CD4-positive, alpha-beta memory T cell (primary cell): ENCODE data around the gene CFAP46. TPM values are rescaled to one million over a fixed set of nuclear protein-coding genes. Genes with fewer than 3 reads are reported as not detected.
"Not testable (repeated sequence)": the region's sequence is repeated elsewhere in the genome, so short reads cannot be mapped to it uniquely, and the experiment has no call there.

ENCODE experiments used
- CTCF ChIA-PET: fragments of 350-600 bp; sonication (Branson Sonifier 250); formaldehyde crosslinking; loops from one replicate; lab custom pipeline; 2021; ENCODE audit warnings: inconsistent platforms; ENCODE audit not compliant: partially characterized antibody; lab: Charles Lee
- POLR2A ChIA-PET: fragments of 350-600 bp; sonication (Branson Sonifier 250); formaldehyde crosslinking; loops from one replicate; lab custom pipeline; 2021; ENCODE audit not compliant: partially characterized antibody; lab: Charles Lee
- DNase-seq, 5 donors: peaks; one replicate each; pipeline versions ENCODE4 v3.0.0 to v3.0.0-alpha.2; 2020 to 2022; ENCODE audit warnings: mixed read lengths in 1 of 5
- H3K27ac ChIP-seq: one replicate; pipeline ENCODE4 v1.7.0; 2013; ENCODE audit warnings: low read depth, low read length
- H3K27me3 ChIP-seq: 2 replicates; pipeline ENCODE4 v1.7.0; 2013; ENCODE audit warnings: mild to moderate bottlenecking, low read length, moderate library complexity; ENCODE audit not compliant: insufficient read depth
- H3K36me3 ChIP-seq: 2 replicates; pipeline ENCODE4 v1.7.0; 2013; ENCODE audit warnings: mild to moderate bottlenecking, low read length, moderate library complexity; ENCODE audit not compliant: insufficient read depth
- H3K4me1 ChIP-seq: 2 replicates; pipeline ENCODE4 v1.7.0; 2013; ENCODE audit warnings: mild to moderate bottlenecking, low read length, moderate library complexity; ENCODE audit not compliant: insufficient read depth
- H3K4me3 ChIP-seq, 2 donors: one replicate each; pipeline ENCODE4 v1.7.0; 2013; ENCODE audit warnings: low read length in 2 of 2, mild to moderate bottlenecking in 1 of 2
- H3K9me3 ChIP-seq, 2 donors: one replicate each; pipeline ENCODE4 v1.7.0; 2013; ENCODE audit warnings: low read length in 2 of 2, control low read depth in 1 of 2; ENCODE audit not compliant: control insufficient read depth in 1 of 2
- H3K27ac Mint-ChIP-seq, 7 donors: one replicate each; pipeline ENCODE4 v1.8.0; 2020 to 2021; ENCODE audit warnings: mixed read lengths in 7 of 7, mild to moderate bottlenecking in 6 of 7, inconsistent platforms in 3 of 7, moderate library complexity in 3 of 7
- H3K27me3 Mint-ChIP-seq, 2 donors: one replicate each; pipeline ENCODE4 v1.8.0; 2020 to 2021; ENCODE audit warnings: mixed read lengths in 2 of 2
- H3K36me3 Mint-ChIP-seq, 2 donors: one replicate each; pipeline ENCODE4 v1.8.0; 2020 to 2021; ENCODE audit warnings: mixed read lengths in 2 of 2, inconsistent platforms in 1 of 2, mild to moderate bottlenecking in 1 of 2
- H3K4me1 Mint-ChIP-seq, 4 donors: one replicate each; pipeline ENCODE4 v1.8.0; 2020 to 2021; ENCODE audit warnings: mixed read lengths in 4 of 4, mild to moderate bottlenecking in 1 of 4
- H3K4me3 Mint-ChIP-seq, 8 donors: one replicate each; pipeline ENCODE4 v1.8.0; 2020 to 2021; ENCODE audit warnings: mixed read lengths in 8 of 8, mild to moderate bottlenecking in 7 of 8, moderate library complexity in 6 of 8, inconsistent platforms in 3 of 8
- H3K9me3 Mint-ChIP-seq, 8 donors: one replicate each; pipeline ENCODE4 v1.8.0; 2020 to 2021; ENCODE audit warnings: mixed read lengths in 8 of 8, mild to moderate bottlenecking in 5 of 8, inconsistent platforms in 3 of 8, moderate library complexity in 1 of 8
- intact Hi-C: fragments of 100-400 bp; cut with micrococcal nuclease; formaldehyde crosslinking; loops from one replicate; pipeline ENCODE4 v1.15.1; 2023
- polyA plus RNA-seq, 2 donors: library from polyadenylated mRNA; unstranded; fragments of 300-500 nt; fragmentation: Illumina TruSeq; gene quantifications; one replicate each; pipeline ENCODE4 v1.2.3, GENCODE V29; 2021
- total RNA-seq, 2 experiments: library from RNA; stranded (reverse); gene quantifications; one replicate each; pipeline ENCODE4 v1.2.3, GENCODE V29; 2021

The CFAP46 gene
- total and polyA plus RNA-seq, 4 experiments from 2014 or later, result not detected

GRCh38 chr10:132832186-132832969 lies 110.0 kb downstream of the CFAP46 start:
- DNase-seq, result no peak
- ChIA-PET CTCF (no interaction called here), POLR2A (no interaction called here)
- no peak overlapping the region for H3K27ac ChIP-seq
- Mint-ChIP-seq H3K27me3 (no peaks in the 10 kb centered on the region), H3K27ac (no peak overlapping the region), H3K36me3 (no peaks in the 10 kb centered on the region), H3K4me1 (no peaks in the 10 kb centered on the region), H3K4me3 (no peak overlapping the region), H3K9me3 (no peaks in the 10 kb centered on the region)
- H3K27me3 ChIP-seq, result no peaks in the 10 kb centered on the region
- H3K4me3 ChIP-seq, result no peak overlapping the region
- H3K4me1 ChIP-seq, result no peaks in the 10 kb centered on the region
- no peaks in the 10 kb centered on the region for H3K9me3 ChIP-seq
- H3K36me3 ChIP-seq, result no peaks in the 10 kb centered on the region
- intact Hi-C loops, result no loop called here

- ChIA-PET POLR2A (no interaction called here), CTCF (no interaction called here)
- Mint-ChIP-seq H3K4me3 (no peak overlapping the region), H3K9me3 (no peaks in the 10 kb centered on the region), H3K27me3 (no peaks in the 10 kb centered on the region), H3K4me1 (no peaks in the 10 kb centered on the region), H3K36me3 (no peaks in the 10 kb centered on the region), H3K27ac (no peak overlapping the region)
- H3K27ac ChIP-seq, result no peak overlapping the region
- no peaks in the 10 kb centered on the region for H3K4me1 ChIP-seq
- H3K27me3 ChIP-seq, result no peaks in the 10 kb centered on the region
- H3K4me3 ChIP-seq, result no peak overlapping the region
- no peaks in the 10 kb centered on the region for H3K36me3 ChIP-seq
- intact Hi-C loops, result no loop called here
- no peak for DNase-seq
- no peaks in the 10 kb centered on the region for H3K9me3 ChIP-seq
Observed at GRCh38 chr10:132829403-132829802, 113.0 kb downstream of the CFAP46 start.

- Histone ChIP-seq H3K36me3 (no peaks in the 10 kb centered on the region), H3K27me3 (no peaks in the 10 kb centered on the region), H3K9me3 (no peaks in the 10 kb centered on the region), H3K4me1 (no peaks in the 10 kb centered on the region), H3K4me3 (no peak overlapping the region), H3K27ac (no peak overlapping the region)
- Mint-ChIP-seq H3K4me1 (no peaks in the 10 kb centered on the region), H3K4me3 (no peak overlapping the region), H3K36me3 (no peaks in the 10 kb centered on the region), H3K27me3 (no peaks in the 10 kb centered on the region), H3K9me3 (no peaks in the 10 kb centered on the region), H3K27ac (no peak overlapping the region)
- no peak for DNase-seq
- ChIA-PET CTCF (no interaction called here), POLR2A (no interaction called here)
- intact Hi-C loops, result no loop called here
Observed at GRCh38 chr10:132828681-132829080, 113.7 kb downstream of the CFAP46 start.

- Mint-ChIP-seq H3K27me3 (no peaks in the 10 kb centered on the region), H3K4me1 (no peaks in the 10 kb centered on the region), H3K4me3 (no peak overlapping the region), H3K36me3 (no peaks in the 10 kb centered on the region), H3K27ac (peak overlapping the region in 1 of 7 donors; percentile 50), H3K9me3 (no peaks in the 10 kb centered on the region)
- Histone ChIP-seq H3K36me3 (no peaks in the 10 kb centered on the region), H3K27ac (no peak overlapping the region), H3K9me3 (no peaks in the 10 kb centered on the region), H3K27me3 (no peaks in the 10 kb centered on the region), H3K4me1 (no peaks in the 10 kb centered on the region), H3K4me3 (no peak overlapping the region)
- DNase-seq, result no peak
- intact Hi-C loops, result no loop called here
- POLR2A ChIA-PET, result no interaction called here
- CTCF ChIA-PET, result no interaction called here
Observed at GRCh38 chr10:132827861-132828539, 114.4 kb downstream of the CFAP46 start.

GRCh38 chr10:132827423-132827789 lies 115.0 kb downstream of the CFAP46 start:
- H3K4me3 ChIP-seq, result no peak overlapping the region
- no peaks in the 10 kb centered on the region for H3K9me3 ChIP-seq
- CTCF ChIA-PET, result no interaction called here
- H3K27ac ChIP-seq, result no peak overlapping the region
- H3K4me1 ChIP-seq, result no peaks in the 10 kb centered on the region
- H3K4me1 Mint-ChIP-seq, result no peaks in the 10 kb centered on the region
- POLR2A ChIA-PET, result no interaction called here
- no peaks in the 10 kb centered on the region for H3K36me3 ChIP-seq
- H3K9me3 Mint-ChIP-seq, result no peaks in the 10 kb centered on the region
- no peak for DNase-seq
- intact Hi-C loops, result no loop called here
- H3K27me3 Mint-ChIP-seq, result no peaks in the 10 kb centered on the region
- H3K27ac Mint-ChIP-seq, result no peak overlapping the region
- no peak overlapping the region for H3K4me3 Mint-ChIP-seq
- no peaks in the 10 kb centered on the region for H3K27me3 ChIP-seq
- no peaks in the 10 kb centered on the region for H3K36me3 Mint-ChIP-seq

- Mint-ChIP-seq H3K27me3 (no peaks in the 10 kb centered on the region), H3K4me1 (no peaks in the 10 kb centered on the region), H3K27ac (no peak overlapping the region), H3K9me3 (no peaks in the 10 kb centered on the region), H3K36me3 (no peaks in the 10 kb centered on the region), H3K4me3 (no peak overlapping the region)
- Histone ChIP-seq H3K27me3 (no peaks in the 10 kb centered on the region), H3K9me3 (no peaks in the 10 kb centered on the region), H3K4me1 (no peaks in the 10 kb centered on the region), H3K4me3 (no peak overlapping the region), H3K36me3 (no peaks in the 10 kb centered on the region), H3K27ac (no peak overlapping the region)
- intact Hi-C loops, result no loop called here
- ChIA-PET POLR2A (no interaction called here), CTCF (no interaction called here)
- no peak for DNase-seq
Observed at GRCh38 chr10:132826524-132827422, 115.6 kb downstream of the CFAP46 start.

- H3K36me3 Mint-ChIP-seq, H3K36me3 ChIP-seq, H3K9me3 Mint-ChIP-seq, H3K4me1 ChIP-seq, H3K4me3 ChIP-seq, POLR2A ChIA-PET, intact Hi-C loops, DNase-seq, H3K27me3 Mint-ChIP-seq, H3K4me3 Mint-ChIP-seq, H3K27me3 ChIP-seq, H3K4me1 Mint-ChIP-seq, H3K27ac ChIP-seq, H3K9me3 ChIP-seq, CTCF ChIA-PET: not testable (repeated sequence)
- H3K27ac Mint-ChIP-seq, result peak overlapping the region in 1 of 7 donors; percentile 35
Observed at GRCh38 chr10:132825783-132826523, 116.4 kb downstream of the CFAP46 start.
